RPMI7951 (cell line): Measurements from ENCODE around the gene MEX3A. TPM values are rescaled to one million over a fixed set of nuclear protein-coding genes. Genes with fewer than 3 reads are reported as not detected.

ENCODE experiments used
- DNase-seq: peaks from one replicate; pipeline ENCODE4 v3.0.0-alpha.2; 2012; ENCODE audit warnings: low read depth
- total RNA-seq: library from RNA; depleted of rRNA; stranded (reverse); fragments of >200 nt; shearing (Covaris generic); gene quantifications from 2 replicates; pipeline ENCODE4 v1.2.3, GENCODE V29; 2014

Gene MEX3A
- total RNA-seq, 1 experiment from 2014 or later: 2.4 TPM

DNA sequence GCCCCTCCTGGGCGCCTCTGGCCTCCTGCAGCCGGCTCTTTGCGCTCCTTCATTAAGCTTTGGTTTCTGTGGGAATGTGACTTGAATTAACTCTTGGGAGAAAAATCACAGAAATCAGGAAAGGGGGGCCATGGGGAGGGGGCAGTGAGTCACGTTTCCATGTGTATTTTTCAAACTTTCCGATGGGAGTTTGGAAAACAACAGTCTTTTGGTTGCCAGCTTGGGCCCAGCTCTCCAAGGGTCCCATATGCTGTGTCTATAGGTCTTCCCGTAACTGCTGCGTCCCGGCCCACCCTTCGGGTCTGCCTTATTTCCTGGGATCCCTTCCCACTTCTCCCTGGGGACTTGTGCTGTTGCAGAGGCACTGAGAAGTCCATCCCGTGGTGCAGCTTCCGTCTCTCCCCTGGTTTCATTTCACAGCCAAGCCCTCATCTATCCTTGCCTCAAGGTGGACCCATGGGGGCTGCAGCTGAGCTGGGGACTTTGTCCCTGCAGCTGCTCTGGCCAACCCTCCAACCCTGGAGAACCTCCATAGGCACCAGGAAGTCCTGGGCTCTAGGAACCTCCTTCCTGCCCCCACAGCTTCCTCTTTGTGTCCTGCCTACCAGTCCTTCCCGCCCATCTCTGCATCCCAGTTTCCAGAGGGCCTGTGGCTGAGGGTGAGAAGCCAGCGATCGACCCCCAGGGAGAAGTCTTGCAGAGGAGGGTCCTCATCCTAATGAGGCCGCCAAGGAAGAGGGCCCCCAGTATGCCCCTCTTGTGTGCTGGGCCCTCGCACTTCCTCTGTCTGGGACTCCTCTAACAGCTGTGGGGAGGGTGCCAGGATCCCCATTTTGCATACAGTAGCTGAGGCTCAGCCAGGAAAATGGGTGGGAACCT lies 20.6 kb upstream of the MEX3A start:
- DNase-seq: peak; percentile 80

GRCh38 chr1:156101880-156102279 lies 19.6 kb upstream of the MEX3A start:
- no peak for DNase-seq

DNA sequence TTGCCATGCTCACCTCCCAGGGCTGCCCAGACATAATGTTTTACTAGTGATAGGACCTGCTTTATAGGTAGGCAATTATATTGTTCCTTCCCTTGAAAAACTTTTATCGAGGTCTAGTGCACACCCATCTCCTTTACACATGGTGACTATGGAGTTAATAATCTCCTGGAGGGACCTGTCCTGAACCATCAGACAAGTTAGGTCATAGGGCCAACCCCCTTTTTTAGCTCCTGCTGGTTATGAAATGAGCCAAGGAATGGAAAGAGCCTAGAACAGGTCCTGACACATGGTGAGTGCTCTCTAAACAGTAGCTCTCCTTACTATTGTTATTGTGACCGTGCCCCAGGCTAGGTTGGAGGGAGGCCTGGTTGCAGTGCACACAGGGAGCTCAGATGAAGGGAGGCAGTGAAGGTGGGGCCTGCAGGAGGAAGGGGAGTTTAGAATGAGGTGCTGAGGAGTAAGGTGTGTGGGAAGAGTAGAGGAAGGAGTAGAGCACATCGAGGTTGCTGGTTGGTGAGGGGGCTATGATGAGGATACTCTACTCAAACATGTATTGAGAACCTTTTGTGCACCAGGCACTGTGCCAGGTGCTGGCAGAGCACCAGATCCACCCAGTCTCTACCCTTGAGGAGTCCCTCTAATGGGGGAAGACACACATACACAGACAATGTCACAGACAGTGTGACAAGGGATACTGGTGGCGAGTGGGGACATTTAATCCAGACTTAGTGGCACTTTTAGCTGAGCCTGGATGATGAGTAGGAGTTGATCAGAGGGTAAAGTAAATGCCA lies 18.1 kb upstream of the MEX3A start:
- DNase-seq: no peak

DNA sequence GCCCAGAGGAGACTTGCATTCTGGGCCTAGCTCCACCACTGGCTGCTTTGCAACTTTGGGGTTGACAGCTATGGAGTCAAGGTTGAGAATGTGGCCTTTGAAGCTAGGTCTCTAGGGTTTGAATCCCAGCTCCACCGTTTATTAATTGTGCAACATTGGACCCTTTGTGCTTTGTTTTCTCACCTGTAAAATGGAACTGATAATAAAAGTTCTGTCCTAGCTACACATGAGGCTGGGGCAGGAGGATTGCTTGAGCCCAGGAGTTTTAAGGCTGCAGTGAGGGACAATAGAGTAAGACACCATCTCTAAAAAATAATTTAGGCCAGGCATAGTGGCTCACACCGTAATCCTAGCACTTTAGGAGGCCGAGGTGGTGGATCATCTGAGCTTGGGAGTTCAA lies 17.0 kb upstream of the MEX3A start:
- DNase-seq: no peak

- no peak for DNase-seq
Observed at GRCh38 chr1:156098784-156099183, 16.5 kb upstream of the MEX3A start.

- DNase-seq: no peak
Observed at GRCh38 chr1:156097499-156098178, 15.4 kb upstream of the MEX3A start.

DNA sequence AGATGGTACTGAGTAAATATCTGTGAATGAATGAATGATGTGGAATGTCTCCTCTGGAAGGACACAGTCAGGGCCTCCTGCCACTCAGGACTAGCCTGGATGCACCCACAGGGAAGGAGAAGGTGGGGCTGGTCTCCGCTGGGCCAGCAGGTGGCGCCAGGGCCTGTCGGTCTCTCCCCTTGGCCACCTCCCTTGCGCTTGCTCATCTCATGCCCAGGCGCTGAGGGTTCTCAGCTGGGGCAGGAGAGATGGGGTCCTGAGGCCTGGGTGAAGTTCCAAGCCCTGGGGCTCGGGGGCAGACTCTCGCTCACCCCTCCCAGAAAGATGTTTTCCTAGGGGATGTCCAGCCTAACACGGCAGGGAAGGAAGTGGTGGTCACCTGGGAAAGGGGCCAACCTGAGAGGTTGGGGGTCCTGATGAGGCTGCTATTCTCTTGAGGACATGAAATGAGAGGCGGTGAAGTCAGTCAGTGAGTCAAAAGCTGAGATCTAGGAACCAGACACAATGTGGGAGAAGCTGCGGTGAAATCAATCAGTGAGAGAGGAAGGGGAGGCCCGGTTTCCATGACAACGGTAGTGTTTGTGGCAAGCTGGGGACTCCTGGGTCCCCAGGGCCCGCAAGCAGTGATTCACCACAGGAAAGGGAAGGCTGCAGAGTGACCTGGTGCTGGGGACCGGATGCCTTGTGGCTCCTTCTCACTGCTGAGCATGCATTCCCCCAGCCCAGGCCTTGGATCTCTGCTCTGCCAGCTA lies 14.6 kb upstream of the MEX3A start:
- peak; percentile 87 for DNase-seq

GRCh38 chr1:156095906-156096508 lies 13.7 kb upstream of the MEX3A start:
- no peak for DNase-seq

DNA sequence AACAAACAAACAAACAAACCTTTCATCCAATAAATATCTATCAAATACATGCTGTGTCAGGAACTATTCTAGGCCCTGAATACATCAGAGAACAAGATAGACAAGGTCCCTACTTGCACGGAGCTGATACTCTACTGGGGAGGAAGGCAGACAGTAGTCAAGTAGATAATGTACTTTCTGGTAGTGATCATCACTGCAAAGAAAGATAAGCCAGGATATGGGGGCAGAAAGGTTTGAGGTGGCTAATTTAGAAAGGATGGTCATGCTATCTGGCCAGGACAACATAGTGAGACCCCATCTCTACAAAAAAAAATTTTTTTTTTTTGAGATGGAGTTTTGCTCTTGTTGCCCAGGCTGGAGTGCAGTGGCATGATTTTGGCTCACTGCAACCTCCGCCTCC lies 9.3 kb upstream of the MEX3A start:
- no peak for DNase-seq

- peak; percentile 67 for DNase-seq
Observed at GRCh38 chr1:156090840-156091188, 8.5 kb upstream of the MEX3A start.

DNA sequence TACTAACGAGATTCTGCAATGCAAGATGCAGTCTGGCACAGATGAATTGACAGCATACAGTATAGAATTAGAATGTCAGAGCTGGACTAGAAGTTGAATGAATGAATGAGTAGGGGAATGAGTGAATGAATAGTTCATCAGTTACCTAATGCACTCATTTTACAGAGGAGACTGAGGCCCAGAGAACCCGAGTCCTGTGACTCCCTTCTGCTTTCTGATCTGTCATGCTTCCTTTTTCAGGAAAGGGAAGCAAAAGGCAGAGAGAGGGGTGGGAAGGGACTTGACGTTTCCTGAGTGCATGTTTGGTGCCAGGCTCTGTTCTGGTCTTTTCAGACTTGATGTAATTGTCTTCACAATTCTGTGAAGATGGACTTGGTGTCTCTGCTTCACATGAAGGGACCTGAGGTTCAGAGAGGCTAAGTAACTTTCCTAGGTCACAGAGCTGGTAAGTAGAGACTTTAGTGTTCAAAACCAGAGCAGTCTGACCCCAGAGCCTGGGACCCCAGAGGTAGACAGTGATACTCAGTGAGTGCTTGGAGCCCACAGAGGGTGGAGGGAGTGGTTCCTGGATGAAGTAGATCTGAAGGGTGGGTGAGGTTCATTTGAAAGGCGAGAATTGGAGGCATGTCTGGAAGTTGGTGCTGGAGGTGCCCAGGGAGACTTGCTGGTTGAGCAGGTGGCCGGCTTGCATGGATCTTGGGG lies 8.0 kb upstream of the MEX3A start:
- no peak for DNase-seq

- DNase-seq: no peak
Observed at GRCh38 chr1:156089704-156090103, 7.4 kb upstream of the MEX3A start.

DNA sequence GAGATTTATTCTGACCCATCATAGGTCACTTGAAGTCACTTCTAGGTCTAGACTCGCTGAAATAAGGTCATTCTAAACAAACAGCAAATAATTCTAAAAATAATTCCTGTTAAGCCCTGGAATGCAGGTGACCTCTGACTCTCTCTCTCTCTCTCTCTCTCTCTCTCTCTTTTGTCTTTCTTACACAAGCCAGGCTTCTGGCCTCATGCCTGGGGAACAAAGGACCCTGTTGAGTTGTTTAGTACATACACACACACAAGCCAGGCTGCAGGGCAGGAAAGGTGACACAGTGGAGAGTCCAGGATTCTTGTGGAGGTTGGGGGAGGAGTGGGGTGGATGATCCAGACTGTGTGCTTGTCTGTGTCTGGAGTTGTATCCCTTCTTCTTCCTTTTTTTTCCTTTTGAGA lies 4.0 kb upstream of the MEX3A start:
- DNase-seq: no peak

- no peak for DNase-seq
Observed at GRCh38 chr1:156083800-156084790, 1.8 kb upstream of the MEX3A start.

GRCh38 chr1:156081917-156082308 lies 352 bp downstream of the MEX3A start:
- no peak for DNase-seq

DNA sequence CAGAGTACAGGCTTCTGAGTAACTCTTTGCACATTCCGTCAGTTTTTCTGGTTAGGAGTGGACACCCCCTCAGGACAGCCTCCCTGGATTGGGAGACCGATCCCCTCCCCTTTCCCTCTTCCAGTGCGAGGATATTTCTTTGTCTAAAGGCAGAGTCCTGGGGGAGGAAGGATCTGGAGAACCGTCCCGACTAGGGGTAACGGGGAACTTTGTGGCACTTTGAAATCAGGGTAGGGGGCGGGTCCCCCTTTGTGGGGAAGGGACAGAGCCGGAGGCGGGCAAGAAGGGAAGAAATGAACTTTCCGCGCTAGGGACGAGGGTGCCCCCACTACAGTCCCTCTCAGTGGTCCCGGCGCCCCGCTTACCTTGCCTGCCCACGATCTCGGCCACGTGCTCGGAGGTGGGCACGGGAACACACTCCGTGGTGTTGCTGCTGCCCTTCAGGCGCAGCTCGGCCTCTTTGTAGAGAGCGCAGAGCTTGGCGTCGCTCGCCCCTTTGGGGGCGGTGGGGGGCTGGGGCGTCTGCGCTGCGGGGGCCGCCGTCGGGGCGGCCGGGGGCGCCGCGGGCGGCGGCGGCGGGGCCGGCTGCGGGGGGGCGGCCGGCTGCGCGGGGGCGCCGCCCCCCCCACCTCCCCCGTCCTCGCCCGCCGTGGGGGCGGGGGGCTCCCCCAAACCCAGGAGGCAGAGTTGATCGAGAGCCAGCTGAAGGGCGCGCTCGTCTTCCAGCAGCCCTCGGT lies 917 bp downstream of the MEX3A start:
- no peak for DNase-seq

GRCh38 chr1:156080863-156081179 lies 1.4 kb downstream of the MEX3A start:
- no peak for DNase-seq

DNA sequence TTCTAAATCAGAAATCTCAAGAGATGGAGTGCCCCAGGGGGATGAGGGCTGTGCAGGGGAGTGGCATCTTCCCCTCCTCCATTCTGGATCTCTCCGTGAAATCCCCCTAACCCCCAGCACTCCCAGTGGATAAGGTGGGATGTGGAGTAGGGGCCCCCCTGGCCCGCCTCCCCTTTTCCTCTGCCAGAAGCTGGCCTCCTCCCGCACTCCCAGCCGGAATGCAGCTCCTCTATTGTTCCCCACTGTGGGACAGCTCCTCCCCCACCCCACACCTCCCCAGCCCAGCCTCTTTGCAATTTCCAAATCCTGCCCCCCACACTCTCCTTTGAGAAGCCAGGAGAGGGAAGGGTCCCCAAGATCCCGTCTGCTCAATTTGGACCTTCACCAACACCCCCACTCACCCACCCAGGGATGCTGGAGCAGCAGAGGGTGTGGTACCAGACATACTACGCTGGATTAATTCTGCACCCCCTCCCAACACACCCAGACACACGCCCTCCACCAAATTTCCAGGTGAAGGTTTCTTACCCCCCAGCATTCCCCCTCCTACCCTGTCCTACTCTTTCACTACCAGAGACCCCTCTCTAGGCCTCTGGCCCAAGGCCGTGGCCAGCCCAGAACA lies 1.9 kb downstream of the MEX3A start:
- no peak for DNase-seq

- DNase-seq: no peak
Observed at GRCh38 chr1:156079762-156080161, 2.5 kb downstream of the MEX3A start.
